Gastrocnemius medialis (tissue), 4 donors: ENCODE results near the gene CHRM5. TPM values are rescaled to one million over a fixed set of nuclear protein-coding genes. Genes with fewer than 3 reads are reported as not detected.

Source experiments
- ATAC-seq, 2 donors: fragments of 150-250 bp; one replicate each; pipeline ENCODE4 v1.9.1; 2016
- DNase-seq, 2 donors: peaks; one replicate each; pipeline ENCODE4 v3.0.0-alpha.2; 2019
- H3K27ac ChIP-seq, 4 donors: fragments of 200-600 bp; sonication (generic); 1 replicate in 1 of 4; 2 replicates in 3 of 4; pipeline ENCODE4 v1.5.1; 2016 to 2018; ENCODE audit warnings: mild to moderate bottlenecking in 2 of 4, moderate library complexity in 1 of 4
- H3K27me3 ChIP-seq, 3 donors: fragments of 200-600 bp; sonication (generic) in 2 of 3; 1 replicate in 1 of 3; 2 replicates in 2 of 3; pipeline versions ENCODE4 v1.5.1 to v1.6.0; 2016 to 2019; ENCODE audit warnings: mild to moderate bottlenecking in 1 of 3, moderate library complexity in 1 of 3
- H3K36me3 ChIP-seq, 2 donors: fragments of 200-600 bp; sonication (generic) in 1 of 2; one replicate each; pipeline ENCODE4 v1.5.1; 2017 to 2018
- H3K4me1 ChIP-seq, 2 donors: fragments of 200-600 bp; sonication (generic) in 1 of 2; one replicate each; pipeline ENCODE4 v1.5.1; 2016 to 2017; ENCODE audit warnings: mild to moderate bottlenecking in 2 of 2
- H3K4me3 ChIP-seq, 4 donors: fragments of 200-600 bp; sonication (generic) in 3 of 4; 1 replicate in 1 of 4; 2 replicates in 3 of 4; pipeline ENCODE4 v1.5.1; 2016 to 2019; ENCODE audit warnings: mild to moderate bottlenecking in 2 of 4
- H3K9me3 ChIP-seq, 3 donors: fragments of 200-600 bp; sonication (generic) in 2 of 3; 1 replicate in 1 of 3; 2 replicates in 2 of 3; pipeline ENCODE4 v1.5.1; 2016 to 2019
- POLR2A ChIP-seq, 2 donors: fragments of 450-650 bp; IDR thresholded peaks; one replicate each; pipeline ENCODE4 v1.6.1; 2017; ENCODE audit warnings: antibody characterized with exemption in 2 of 2, mild to moderate bottlenecking in 2 of 2, moderate library complexity in 2 of 2
- in situ Hi-C, 4 donors: fragments of 200-750 bp; cut with MboI; loops; one replicate each; pipeline versions ENCODE4 v1.15.0 to v1.8.0; 2017; ENCODE audit warnings: low sequenced_read_pairs in 4 of 4
- intact Hi-C: fragments of 100-400 bp; cut with DNase I; formaldehyde crosslinking; loops from one replicate; pipeline ENCODE4 v1.15.1; 2023; ENCODE audit warnings: low total_unique reads
- total RNA-seq, 4 donors: library from RNA; depleted of rRNA; stranded (reverse); fragments of >200 nt; gene quantifications; one replicate each; pipeline versions ENCODE4 v1.1.0 to v1.2.3, GENCODE V29; 2016
- TF ChIP-seq, protein P1 (sequence below), 5 experiments: fragments of 450-650 bp in 3 of 5; fragments of 200-600 bp in 2 of 5; sonication (generic) in 2 of 5; IDR thresholded peaks in 4 of 5; conservative IDR thresholded peaks in 1 of 5; 1 replicate in 4 of 5; 2 replicates in 1 of 5; pipeline ENCODE4 v1.5.1; 2016 to 2019; ENCODE audit warnings: antibody characterized with exemption in 5 of 5, mild to moderate bottlenecking in 3 of 5, moderate library complexity in 3 of 5

CHRM5 gene
- total RNA-seq, 4 donors from 2014 or later: not detected

DNA sequence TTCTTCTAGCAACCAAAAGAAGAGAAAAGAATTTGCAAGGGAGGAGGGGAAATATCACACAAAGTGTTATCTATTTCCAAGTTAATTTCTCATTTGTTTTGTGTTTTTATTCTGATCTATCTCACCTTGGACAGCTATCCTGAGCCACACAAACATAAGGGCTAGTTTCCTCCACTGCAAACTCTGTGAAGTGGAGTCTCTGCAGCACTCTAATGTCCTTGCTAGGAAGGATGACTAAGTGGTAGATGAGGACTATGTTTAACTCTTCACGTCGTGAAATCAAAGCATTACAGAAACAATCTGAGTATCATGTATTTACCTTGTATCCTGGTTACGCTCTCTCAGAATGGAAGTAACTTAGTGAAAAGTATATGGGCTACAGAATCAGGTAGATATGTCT, 33.9 kb upstream of the CHRM5 start:
- Histone ChIP-seq H3K36me3 (no peaks in the 10 kb centered on the region), H3K27ac (no peak overlapping the region), H3K4me1 (no peaks in the 10 kb centered on the region), H3K27me3 (no peaks in the 10 kb centered on the region), H3K4me3 (no peak overlapping the region), H3K9me3 (no peaks in the 10 kb centered on the region)
- DNase-seq: no peak
- TF ChIP-seq, protein P1, sequence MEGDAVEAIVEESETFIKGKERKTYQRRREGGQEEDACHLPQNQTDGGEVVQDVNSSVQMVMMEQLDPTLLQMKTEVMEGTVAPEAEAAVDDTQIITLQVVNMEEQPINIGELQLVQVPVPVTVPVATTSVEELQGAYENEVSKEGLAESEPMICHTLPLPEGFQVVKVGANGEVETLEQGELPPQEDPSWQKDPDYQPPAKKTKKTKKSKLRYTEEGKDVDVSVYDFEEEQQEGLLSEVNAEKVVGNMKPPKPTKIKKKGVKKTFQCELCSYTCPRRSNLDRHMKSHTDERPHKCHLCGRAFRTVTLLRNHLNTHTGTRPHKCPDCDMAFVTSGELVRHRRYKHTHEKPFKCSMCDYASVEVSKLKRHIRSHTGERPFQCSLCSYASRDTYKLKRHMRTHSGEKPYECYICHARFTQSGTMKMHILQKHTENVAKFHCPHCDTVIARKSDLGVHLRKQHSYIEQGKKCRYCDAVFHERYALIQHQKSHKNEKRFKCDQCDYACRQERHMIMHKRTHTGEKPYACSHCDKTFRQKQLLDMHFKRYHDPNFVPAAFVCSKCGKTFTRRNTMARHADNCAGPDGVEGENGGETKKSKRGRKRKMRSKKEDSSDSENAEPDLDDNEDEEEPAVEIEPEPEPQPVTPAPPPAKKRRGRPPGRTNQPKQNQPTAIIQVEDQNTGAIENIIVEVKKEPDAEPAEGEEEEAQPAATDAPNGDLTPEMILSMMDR (IDR thresholded peaks at IDR 0.05 in 4 of 5, conservative IDR thresholded peaks at IDR 0.05 in 1 of 5): no peak
- no peak for TF ChIP-seq POLR2A (IDR thresholded peaks at IDR 0.05)
- in situ Hi-C loops: no loop called here
- no peak for ATAC-seq
- intact Hi-C loops: no loop called here

DNA sequence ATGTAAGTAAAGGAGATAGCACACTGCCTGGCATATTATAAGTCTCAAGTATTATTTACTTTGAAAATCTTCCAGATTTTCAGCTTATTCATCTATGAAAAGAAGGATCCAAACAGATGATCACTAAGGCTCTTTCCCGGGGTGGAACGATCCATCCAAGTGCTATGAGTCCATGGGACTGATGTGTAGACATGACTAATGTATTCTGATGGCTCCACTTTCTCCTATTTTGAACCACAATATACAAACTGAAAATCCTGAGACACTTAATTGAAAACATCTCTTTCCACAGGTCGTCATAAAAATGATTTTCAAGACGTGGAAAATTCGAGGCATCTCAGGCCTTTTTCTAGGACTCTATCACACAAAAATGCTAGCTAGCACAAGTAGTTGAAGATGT, 33.4 kb upstream of the CHRM5 start:
- Histone ChIP-seq H3K9me3 (no peaks in the 10 kb centered on the region), H3K4me3 (no peak overlapping the region), H3K27ac (no peak overlapping the region), H3K27me3 (no peaks in the 10 kb centered on the region), H3K36me3 (no peaks in the 10 kb centered on the region), H3K4me1 (no peaks in the 10 kb centered on the region)
- TF ChIP-seq POLR2A (IDR thresholded peaks at IDR 0.05): no peak
- TF ChIP-seq, protein P1 (IDR thresholded peaks at IDR 0.05 in 4 of 5, conservative IDR thresholded peaks at IDR 0.05 in 1 of 5): no peak
- in situ Hi-C loops (no loop called here), intact Hi-C loops (no loop called here)
- DNase-seq (no peak), ATAC-seq (no peak)

DNA sequence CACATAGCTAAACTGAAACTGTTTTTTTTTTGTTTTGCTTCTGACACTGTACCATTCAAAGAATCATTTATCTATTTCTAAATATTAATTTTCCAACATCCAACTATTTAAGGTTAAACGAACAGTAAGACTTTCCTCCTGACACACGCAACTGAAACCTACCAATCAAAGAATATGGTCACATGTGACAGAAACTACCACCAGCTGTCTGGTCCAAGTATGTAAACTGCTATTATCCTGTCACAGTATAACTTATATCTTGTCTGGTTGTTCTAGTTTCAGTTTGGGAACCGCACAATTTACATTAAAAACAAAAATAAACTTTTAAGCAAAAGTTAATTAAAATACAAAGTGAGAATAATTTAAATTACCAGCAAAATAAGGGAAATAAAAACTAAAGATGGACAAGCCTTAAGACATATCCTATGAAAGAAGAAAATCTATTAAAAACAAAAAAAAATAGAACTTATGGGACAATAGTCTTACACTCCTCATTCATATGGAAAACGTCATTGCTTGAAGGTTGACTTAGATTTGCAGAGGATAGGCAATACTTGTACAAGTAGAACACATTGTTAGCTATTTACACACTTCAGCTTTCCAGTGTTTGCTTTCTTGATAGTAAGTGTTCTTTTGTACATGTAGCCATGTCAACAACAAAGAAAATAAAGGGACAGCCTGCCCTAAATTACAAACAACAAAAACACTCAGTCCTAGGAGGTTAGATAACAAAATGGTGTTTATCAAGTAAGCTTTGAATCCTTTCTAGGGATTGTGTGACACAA, 26.8 kb upstream of the CHRM5 start:
- H3K27me3 ChIP-seq: no peaks in the 10 kb centered on the region
- H3K9me3 ChIP-seq: no peaks in the 10 kb centered on the region
- H3K4me3 ChIP-seq: no peak overlapping the region
- H3K27ac ChIP-seq: no peak overlapping the region
- ATAC-seq (no peak), DNase-seq (no peak)
- intact Hi-C loops: no loop called here
- H3K36me3 ChIP-seq: no peaks in the 10 kb centered on the region
- in situ Hi-C loops: no loop called here
- no peak for TF ChIP-seq POLR2A (IDR thresholded peaks at IDR 0.05)
- TF ChIP-seq, protein P1 (IDR thresholded peaks at IDR 0.05 in 4 of 5, conservative IDR thresholded peaks at IDR 0.05 in 1 of 5): no peak
- H3K4me1 ChIP-seq: no peaks in the 10 kb centered on the region

DNA sequence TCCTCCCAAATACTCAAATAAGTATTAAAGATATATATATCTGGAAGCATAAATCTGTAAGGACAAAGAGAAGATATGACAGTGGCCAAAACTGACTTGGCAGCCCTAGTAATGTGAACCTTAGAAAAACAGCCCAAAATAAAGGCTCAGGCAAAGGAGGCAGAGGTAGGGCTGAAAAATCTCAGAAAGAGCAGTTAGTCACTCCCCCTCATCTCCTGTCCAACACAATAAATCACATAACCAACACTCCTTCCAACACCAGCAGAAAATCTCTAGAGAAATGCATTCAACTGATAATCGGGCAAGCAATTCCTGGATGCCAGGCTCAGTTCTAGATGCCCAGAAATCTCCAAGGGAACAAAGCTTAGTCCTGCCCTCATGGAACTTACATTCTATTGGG, 22.1 kb upstream of the CHRM5 start:
- H3K36me3 ChIP-seq: no peaks in the 10 kb centered on the region
- DNase-seq: no peak
- TF ChIP-seq, protein P1 (IDR thresholded peaks at IDR 0.05 in 4 of 5, conservative IDR thresholded peaks at IDR 0.05 in 1 of 5): no peak
- TF ChIP-seq POLR2A (IDR thresholded peaks at IDR 0.05): no peak
- ATAC-seq: no peak
- intact Hi-C loops (no loop called here), in situ Hi-C loops (no loop called here)
- no peak overlapping the region for H3K4me3 ChIP-seq
- H3K4me1 ChIP-seq: no peaks in the 10 kb centered on the region
- no peaks in the 10 kb centered on the region for H3K9me3 ChIP-seq
- no peak overlapping the region for H3K27ac ChIP-seq
- H3K27me3 ChIP-seq: no peaks in the 10 kb centered on the region

DNA sequence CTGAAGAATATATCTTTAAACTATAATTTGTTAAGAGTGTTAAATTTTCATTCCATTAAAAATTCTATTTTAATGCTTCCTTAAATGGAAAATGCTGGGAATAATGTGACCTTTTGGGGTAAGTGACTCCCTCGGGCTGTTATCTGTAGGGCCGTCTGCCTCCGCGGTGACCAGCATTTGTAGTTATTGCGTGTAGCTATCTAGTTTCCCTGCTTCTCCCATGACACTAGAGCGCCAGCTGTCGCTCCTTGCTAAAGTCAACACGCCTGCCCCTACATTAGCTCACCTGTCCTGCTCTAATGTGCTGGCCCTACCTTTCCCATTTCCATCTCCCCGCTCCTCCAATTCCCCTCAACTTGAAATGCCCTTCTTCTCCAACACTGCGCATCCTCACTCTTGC, 12.4 kb upstream of the CHRM5 start:
- Histone ChIP-seq H3K36me3 (no peaks in the 10 kb centered on the region), H3K4me3 (no peak overlapping the region), H3K27ac (no peak overlapping the region), H3K9me3 (no peaks in the 10 kb centered on the region), H3K27me3 (no peaks in the 10 kb centered on the region), H3K4me1 (no peaks in the 10 kb centered on the region)
- intact Hi-C loops: no loop called here
- in situ Hi-C loops: no loop called here
- peak; percentile 65 to 71 for ATAC-seq
- peak; percentile 19 to 23 for DNase-seq
- TF ChIP-seq POLR2A (IDR thresholded peaks at IDR 0.05): no peak
- TF ChIP-seq, protein P1 (IDR thresholded peaks at IDR 0.05 in 4 of 5, conservative IDR thresholded peaks at IDR 0.05 in 1 of 5): no peak
